GM19023 (cell line): Measurements from ENCODE around the gene SPRR3.

Experiments
- ATAC-seq: cut with Tn5 transposase; IDR thresholded peaks from one replicate; pipeline ENCODE4 v1.9.1; 2021; ENCODE audit warnings: mild to moderate bottlenecking, moderate library complexity; ENCODE audit not compliant: unreplicated experiment

The SPRR3 gene

GRCh38 chr1:153040950-153041631 lies 39.5 kb downstream of the SPRR3 start, which contains the start of gene SPRR2D:
Gene SPRR2D, minus strand, starts transcription at chr1:153041120. Its CDS starts 774 bp downstream, at chr1:153040346.
- no peak for ATAC-seq

GRCh38 chr1:153049211-153049610 lies 47.7 kb downstream of the SPRR3 start:
- ATAC-seq: no peak
